Hepatocyte (in vitro differentiated cells): Measurements from ENCODE around the gene ENAH. TPM values are rescaled to one million over a fixed set of nuclear protein-coding genes. Genes with fewer than 3 reads are reported as not detected.

Source experiments
- DNase-seq: peaks from one replicate; pipeline ENCODE4 v3.0.0-alpha.2; 2016; ENCODE audit warnings: low spot score
- H2AFZ ChIP-seq: fragments of 200-600 bp; sonication (generic); 2 replicates; pipeline ENCODE4 v1.6.0; 2016; ENCODE audit warnings: antibody characterized with exemption, mild to moderate bottlenecking
- H3K27ac ChIP-seq: fragments of 200-600 bp; sonication (generic); 2 replicates; pipeline ENCODE4 v1.5.1; 2016; ENCODE audit warnings: mild to moderate bottlenecking
- H3K27me3 ChIP-seq: fragments of 200-600 bp; sonication (generic); 2 replicates; pipeline ENCODE4 v1.6.1; 2016
- H3K36me3 ChIP-seq: fragments of 200-600 bp; sonication (generic); replicated peaks from 2 replicates; pipeline ENCODE4 v1.5.1; 2016; ENCODE audit warnings: low read depth; ENCODE audit not compliant: insufficient read depth
- H3K4me1 ChIP-seq: fragments of 200-600 bp; sonication (generic); 2 replicates; pipeline ENCODE4 v1.5.1; 2016; ENCODE audit warnings: mild to moderate bottlenecking, moderate library complexity; ENCODE audit not compliant: insufficient read depth
- H3K4me2 ChIP-seq: fragments of 200-600 bp; sonication (generic); 2 replicates; pipeline ENCODE4 v1.6.0; 2016
- H3K4me3 ChIP-seq: fragments of 200-600 bp; sonication (generic); 2 replicates; pipeline ENCODE4 v1.5.1; 2016; ENCODE audit warnings: mild to moderate bottlenecking
- H3K79me2 ChIP-seq: fragments of 200-600 bp; sonication (generic); 2 replicates; pipeline ENCODE4 v1.6.0; 2017; ENCODE audit warnings: mild to moderate bottlenecking
- H3K9me2 ChIP-seq: fragments of 200-600 bp; sonication (generic); replicated peaks from 2 replicates; pipeline ENCODE4 v1.6.0; 2017; ENCODE audit warnings: mild to moderate bottlenecking; ENCODE audit not compliant: insufficient read depth
- H3K9me3 ChIP-seq: fragments of 200-600 bp; sonication (generic); 2 replicates; pipeline ENCODE4 v1.5.1; 2016; ENCODE audit warnings: low read depth, mild to moderate bottlenecking
- H4K20me1 ChIP-seq: fragments of 200-600 bp; sonication (generic); 2 replicates; pipeline ENCODE4 v1.6.0; 2016; ENCODE audit warnings: mild to moderate bottlenecking; ENCODE audit not compliant: insufficient read depth, poor library complexity, severe bottlenecking
- CTCF ChIP-seq: fragments of 200-600 bp; sonication (generic); IDR thresholded peaks from 2 replicates; pipeline ENCODE4 v1.5.1; 2016; ENCODE audit warnings: antibody characterized with exemption, mild to moderate bottlenecking; ENCODE audit not compliant: poor library complexity
- EZH2 ChIP-seq: fragments of 200-600 bp; sonication (generic); IDR thresholded peaks from 2 replicates; pipeline ENCODE4 v1.6.1; 2016; ENCODE audit warnings: antibody characterized with exemption, mild to moderate bottlenecking, borderline replicate concordance
- EZH2phosphoT487 ChIP-seq: fragments of 200-600 bp; sonication (generic); IDR thresholded peaks from one replicate; pipeline ENCODE4 v1.6.1; 2018; ENCODE audit warnings: antibody characterized with exemption, mild to moderate bottlenecking, low read depth, moderate library complexity; ENCODE audit not compliant: unreplicated experiment, severe bottlenecking
- WGBS: methylation state at CpG from one replicate; pipeline ENCODE4 v1.1.6; 2016; ENCODE audit warnings: low lambda C conversion rate; ENCODE audit errors: missing lambda C conversion rate; 5-methylcytosine and 5-hydroxymethylcytosine counted together
- polyA plus RNA-seq: library from polyadenylated mRNA; unstranded; fragments of >200 nt; fragmentation: Nextera tagmentation; extraction: Ambion mirVana; gene quantifications from 2 replicates; pipeline ENCODE4 v1.2.1, GENCODE V29; 2016
- total RNA-seq: library from RNA; depleted of rRNA; stranded (reverse); fragments of >200 nt; gene quantifications from 2 replicates; pipeline ENCODE4 v1.2.3, GENCODE V29; 2014

Gene ENAH
- total and polyA plus RNA-seq, 2 experiments from 2014 or later, result 51.3 to 115 TPM

- WGBS, result 55% methylated on average over 1 of the region's 1 CpG
- TF ChIP-seq EZH2phosphoT487 (no peak), EZH2 (no peak), CTCF (no peak)
- Histone ChIP-seq H3K36me3 (no peaks in the 10 kb centered on the region), H3K4me1 (no peaks in the 10 kb centered on the region), H3K27ac (no peak overlapping the region), H3K4me3 (no peak overlapping the region), H2AFZ (no peak overlapping the region), H3K9me2 (no peaks in the 10 kb centered on the region), H3K27me3 (no peaks in the 10 kb centered on the region), H3K4me2 (no peak overlapping the region), H4K20me1 (no peaks in the 10 kb centered on the region), H3K9me3 (no peaks in the 10 kb centered on the region), H3K79me2 (no peaks in the 10 kb centered on the region)
- no peak for DNase-seq
Observed at GRCh38 chr1:225506727-225507126, 146.2 kb downstream of the ENAH start.

DNA sequence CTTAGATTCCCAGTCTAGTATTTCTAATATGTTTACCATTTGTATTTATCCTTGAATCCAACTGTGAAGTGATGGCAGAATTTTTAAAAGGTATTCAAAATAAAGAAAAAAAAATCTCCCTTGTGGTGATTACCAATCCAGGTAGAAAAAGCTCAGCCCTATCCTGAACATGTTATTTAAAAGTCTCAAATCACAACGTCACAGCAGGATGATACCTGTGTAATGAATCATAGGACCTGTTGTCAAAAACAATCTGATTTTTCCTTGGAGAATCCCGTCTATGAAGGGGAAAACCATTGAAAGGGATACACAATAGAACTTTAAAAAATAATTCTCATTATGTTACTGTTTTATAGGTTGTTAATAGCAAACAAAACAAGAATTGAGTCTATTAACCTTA is 148.1 kb downstream of the ENAH start:
- no peaks in the 10 kb centered on the region for H3K36me3 ChIP-seq
- WGBS, result 90% methylated on average over 2 of the region's 2 CpGs
- H3K9me2 ChIP-seq, result no peaks in the 10 kb centered on the region
- H3K9me3 ChIP-seq, result no peaks in the 10 kb centered on the region
- no peaks in the 10 kb centered on the region for H4K20me1 ChIP-seq
- no peak for DNase-seq
- no peak overlapping the region for H3K4me2 ChIP-seq
- no peak overlapping the region for H2AFZ ChIP-seq
- no peak for TF ChIP-seq EZH2phosphoT487
- TF ChIP-seq EZH2, result no peak
- H3K4me1 ChIP-seq, result no peaks in the 10 kb centered on the region
- no peak overlapping the region for H3K4me3 ChIP-seq
- H3K79me2 ChIP-seq, result no peaks in the 10 kb centered on the region
- H3K27ac ChIP-seq, result no peak overlapping the region
- no peaks in the 10 kb centered on the region for H3K27me3 ChIP-seq

DNA sequence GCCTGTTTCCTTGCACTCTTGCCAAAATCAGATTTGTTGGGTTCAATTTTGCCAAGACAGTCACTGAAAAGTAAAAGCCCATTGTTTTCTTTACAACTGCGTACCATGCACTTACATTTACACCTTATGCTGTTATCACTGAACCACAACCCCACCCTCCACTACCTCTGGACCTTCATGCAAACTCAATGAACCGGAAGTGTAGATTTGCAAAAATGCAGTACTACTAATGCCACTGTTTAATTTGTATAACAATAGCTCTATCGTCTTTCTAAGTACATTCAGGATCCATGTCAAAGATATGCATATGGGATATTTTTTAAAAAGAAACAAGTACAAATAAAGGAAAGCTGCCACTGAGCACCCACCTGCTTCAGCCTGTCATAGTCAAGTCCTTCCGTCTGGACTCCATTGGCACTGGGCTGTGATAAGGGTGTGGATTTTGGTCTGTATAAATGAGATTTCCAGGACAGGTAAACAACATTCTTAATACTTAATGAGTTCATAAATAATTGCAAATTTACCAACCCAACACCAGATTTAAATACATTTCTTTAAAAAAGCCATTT is 152.2 kb downstream of the ENAH start:
- DNase-seq, result no peak
- no peaks in the 10 kb centered on the region for H4K20me1 ChIP-seq
- 90% methylated on average over 4 of the region's 4 CpGs for WGBS
- H3K79me2 ChIP-seq, result no peaks in the 10 kb centered on the region
- no peaks in the 10 kb centered on the region for H3K9me3 ChIP-seq
- no peak overlapping the region for H2AFZ ChIP-seq
- H3K4me2 ChIP-seq, result no peak overlapping the region
- H3K36me3 ChIP-seq, result no peaks in the 10 kb centered on the region
- TF ChIP-seq CTCF, result no peak
- no peak overlapping the region for H3K4me3 ChIP-seq
- no peaks in the 10 kb centered on the region for H3K4me1 ChIP-seq
- H3K9me2 ChIP-seq, result no peaks in the 10 kb centered on the region
- H3K27me3 ChIP-seq, result no peaks in the 10 kb centered on the region
- H3K27ac ChIP-seq, result no peak overlapping the region

- no peaks in the 10 kb centered on the region for H3K79me2 ChIP-seq
- no peaks in the 10 kb centered on the region for H3K27me3 ChIP-seq
- TF ChIP-seq CTCF, result no peak
- TF ChIP-seq EZH2, result no peak
- TF ChIP-seq EZH2phosphoT487, result no peak
- H3K4me3 ChIP-seq, result no peak overlapping the region
- no peaks in the 10 kb centered on the region for H3K9me3 ChIP-seq
- no peak overlapping the region for H2AFZ ChIP-seq
- no peak for DNase-seq
- H3K36me3 ChIP-seq, result no peaks in the 10 kb centered on the region
- H3K27ac ChIP-seq, result no peak overlapping the region
- no peaks in the 10 kb centered on the region for H4K20me1 ChIP-seq
- 85% methylated on average over 4 of the region's 4 CpGs for WGBS
- no peak overlapping the region for H3K4me2 ChIP-seq
- no peaks in the 10 kb centered on the region for H3K9me2 ChIP-seq
- no peaks in the 10 kb centered on the region for H3K4me1 ChIP-seq
Observed at GRCh38 chr1:225498549-225499136, 154.3 kb downstream of the ENAH start.
